ENCODE results near the gene SLFN5. TPM values are rescaled to one million over a fixed set of nuclear protein-coding genes. Genes with fewer than 3 reads are reported as not detected.
"Not testable (repeated sequence)": the region's sequence is repeated elsewhere in the genome, so short reads cannot be mapped to it uniquely, and the experiment has no call there.

SLFN5 gene
- total and polyA plus RNA-seq, 2 donors (not counting 1 experiment from before 2014, with no cell fraction given) = 101 to 170 TPM

DNA sequence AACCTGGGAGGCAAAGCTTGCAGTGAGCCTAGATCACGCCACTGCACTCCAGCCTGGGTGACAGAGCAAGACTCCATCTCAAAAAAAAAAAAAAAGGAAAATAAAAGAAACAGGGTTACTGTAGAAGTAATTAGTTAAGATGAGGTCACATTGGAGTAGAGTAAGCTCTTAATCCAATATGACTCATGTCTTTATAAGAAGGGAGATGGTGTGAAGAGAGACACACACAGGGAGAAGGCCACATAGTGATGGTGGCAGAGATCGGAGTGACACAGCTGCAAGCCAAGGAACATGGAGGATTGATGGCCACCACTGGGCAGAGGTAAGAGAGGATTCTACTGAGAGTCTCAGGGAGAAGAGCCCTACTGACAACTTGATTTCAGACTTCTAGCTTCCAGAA is 15.3 kb upstream of the SLFN5 start:
- Histone ChIP-seq H3K27ac (ENCODE audit: insufficient read depth, low read length) (no peak overlapping the region), H3K9me3 (ENCODE audit: control insufficient read depth, insufficient read depth, low read depth, low read length) (no peaks in the 10 kb centered on the region), H3K4me3 (replicated peaks in 1 of 4; ENCODE audit: control extremely low read depth in 1 of 4, insufficient read depth in 1 of 4, low read depth in 3 of 4, low read length in 4 of 4) (no peak overlapping the region), H2AFZ (ENCODE audit: low read length) (no peak overlapping the region), H4K20me1 (ENCODE audit: control insufficient read depth, extremely low read depth, insufficient read depth, low read length) (no peaks in the 10 kb centered on the region), H3K4me1 (ENCODE audit: control insufficient read depth, extremely low read depth, insufficient read depth, low read length) (no peaks in the 10 kb centered on the region), H3K36me3 (ENCODE audit: control insufficient read depth, insufficient read depth, low read length) (no peaks in the 10 kb centered on the region), H3K4me2 (ENCODE audit: extremely low read depth, insufficient read depth, low read length) (no peak overlapping the region), H3K27me3 (ENCODE audit: control insufficient read depth, insufficient read depth, low read length) (peaks cover 5% of the 10 kb centered on the region), H3K9ac (ENCODE audit: insufficient read depth, low read length) (no peak overlapping the region), H3K79me2 (ENCODE audit: control insufficient read depth, insufficient read depth, low read length) (no peaks in the 10 kb centered on the region)
- no peak for TF ChIP-seq EZH2 (IDR thresholded peaks at IDR 0.05; ENCODE audit: low read length, missing control alignments)
- TF ChIP-seq, protein P1, sequence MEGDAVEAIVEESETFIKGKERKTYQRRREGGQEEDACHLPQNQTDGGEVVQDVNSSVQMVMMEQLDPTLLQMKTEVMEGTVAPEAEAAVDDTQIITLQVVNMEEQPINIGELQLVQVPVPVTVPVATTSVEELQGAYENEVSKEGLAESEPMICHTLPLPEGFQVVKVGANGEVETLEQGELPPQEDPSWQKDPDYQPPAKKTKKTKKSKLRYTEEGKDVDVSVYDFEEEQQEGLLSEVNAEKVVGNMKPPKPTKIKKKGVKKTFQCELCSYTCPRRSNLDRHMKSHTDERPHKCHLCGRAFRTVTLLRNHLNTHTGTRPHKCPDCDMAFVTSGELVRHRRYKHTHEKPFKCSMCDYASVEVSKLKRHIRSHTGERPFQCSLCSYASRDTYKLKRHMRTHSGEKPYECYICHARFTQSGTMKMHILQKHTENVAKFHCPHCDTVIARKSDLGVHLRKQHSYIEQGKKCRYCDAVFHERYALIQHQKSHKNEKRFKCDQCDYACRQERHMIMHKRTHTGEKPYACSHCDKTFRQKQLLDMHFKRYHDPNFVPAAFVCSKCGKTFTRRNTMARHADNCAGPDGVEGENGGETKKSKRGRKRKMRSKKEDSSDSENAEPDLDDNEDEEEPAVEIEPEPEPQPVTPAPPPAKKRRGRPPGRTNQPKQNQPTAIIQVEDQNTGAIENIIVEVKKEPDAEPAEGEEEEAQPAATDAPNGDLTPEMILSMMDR (conservative IDR thresholded peaks at IDR 0.05 in 1 of 2, IDR thresholded peaks at IDR 0.05 in 1 of 2; ENCODE audit: low read depth in 1 of 2, low read length in 2 of 2) = no peak
- DNase-seq (ENCODE audit: low read depth in 2 of 2) = no peak

- Histone ChIP-seq H3K36me3 (ENCODE audit: control insufficient read depth, insufficient read depth, low read length) (no peaks in the 10 kb centered on the region), H4K20me1 (ENCODE audit: control insufficient read depth, extremely low read depth, insufficient read depth, low read length) (no peaks in the 10 kb centered on the region), H2AFZ (ENCODE audit: low read length) (no peak overlapping the region), H3K9ac (ENCODE audit: insufficient read depth, low read length) (no peak overlapping the region), H3K79me2 (ENCODE audit: control insufficient read depth, insufficient read depth, low read length) (no peaks in the 10 kb centered on the region), H3K27me3 (ENCODE audit: control insufficient read depth, insufficient read depth, low read length) (peaks cover 5% of the 10 kb centered on the region), H3K9me3 (ENCODE audit: control insufficient read depth, insufficient read depth, low read depth, low read length) (no peaks in the 10 kb centered on the region), H3K27ac (ENCODE audit: insufficient read depth, low read length) (no peak overlapping the region), H3K4me3 (replicated peaks in 1 of 4; ENCODE audit: control extremely low read depth in 1 of 4, insufficient read depth in 1 of 4, low read depth in 3 of 4, low read length in 4 of 4) (no peak overlapping the region), H3K4me1 (ENCODE audit: control insufficient read depth, extremely low read depth, insufficient read depth, low read length) (no peaks in the 10 kb centered on the region), H3K4me2 (ENCODE audit: extremely low read depth, insufficient read depth, low read length) (no peak overlapping the region)
- no peak for DNase-seq (ENCODE audit: low read depth in 2 of 2)
- TF ChIP-seq, protein P1 (conservative IDR thresholded peaks at IDR 0.05 in 1 of 2, IDR thresholded peaks at IDR 0.05 in 1 of 2; ENCODE audit: low read depth in 1 of 2, low read length in 2 of 2) = no peak
- no peak for TF ChIP-seq EZH2 (IDR thresholded peaks at IDR 0.05; ENCODE audit: low read length, missing control alignments)
These were observed 13.2 kb upstream of the SLFN5 start for GRCh38 chr17:35229638-35230037.

DNA sequence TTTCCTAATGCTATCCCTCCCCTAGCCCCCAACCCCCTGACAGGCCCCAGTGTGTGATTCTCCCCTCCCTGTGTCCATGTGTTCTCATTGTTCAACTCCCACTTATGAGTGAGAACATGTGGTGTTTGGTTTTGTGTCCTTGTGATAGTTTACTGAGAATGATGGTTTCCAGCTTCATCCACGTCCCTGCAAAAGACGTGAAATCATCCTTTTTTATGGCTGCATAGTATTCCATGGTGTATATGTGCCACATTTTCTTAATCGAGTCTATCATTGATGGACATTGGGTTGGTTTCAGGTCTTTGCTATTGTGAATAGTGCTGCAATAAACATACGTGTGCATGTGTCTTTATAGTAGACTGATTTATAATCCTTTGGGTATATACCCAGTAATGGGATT is 8.6 kb upstream of the SLFN5 start:
- not testable (repeated sequence) for H3K4me1 ChIP-seq (ENCODE audit: control insufficient read depth, extremely low read depth, insufficient read depth, low read length); DNase-seq (ENCODE audit: low read depth in 2 of 2)

More for the DNA sequence above, 8.6 kb upstream of the SLFN5 start:
- not testable (repeated sequence) for H3K27me3 ChIP-seq (ENCODE audit: control insufficient read depth, insufficient read depth, low read length); H3K9ac ChIP-seq (ENCODE audit: insufficient read depth, low read length); H3K79me2 ChIP-seq (ENCODE audit: control insufficient read depth, insufficient read depth, low read length); H3K4me3 ChIP-seq (replicated peaks in 1 of 4; ENCODE audit: control extremely low read depth in 1 of 4, insufficient read depth in 1 of 4, low read depth in 3 of 4, low read length in 4 of 4); H4K20me1 ChIP-seq (ENCODE audit: control insufficient read depth, extremely low read depth, insufficient read depth, low read length); H3K27ac ChIP-seq (ENCODE audit: insufficient read depth, low read length); H2AFZ ChIP-seq (ENCODE audit: low read length); H3K36me3 ChIP-seq (ENCODE audit: control insufficient read depth, insufficient read depth, low read length); H3K4me2 ChIP-seq (ENCODE audit: extremely low read depth, insufficient read depth, low read length); H3K9me3 ChIP-seq (ENCODE audit: control insufficient read depth, insufficient read depth, low read depth, low read length)
